ENCODE data around the gene ASAP2.

The ASAP2 gene

GRCh38 chr2:9199716-9200632, 6.6 kb upstream of the ASAP2 start:
- Histone ChIP-seq H3K4me3 (ENCODE audit: low read depth in 1 of 2, low read length in 1 of 2) (no peak overlapping the region), H3K4me1 (ENCODE audit: control insufficient read depth in 1 of 2, insufficient read depth in 1 of 2, low read depth in 1 of 2, low read length in 1 of 2) (no peaks in the 10 kb centered on the region), H3K36me3 (no peaks in the 10 kb centered on the region), H3K27me3 (peaks cover 40% of the 10 kb centered on the region), H3K9me3 (no peaks in the 10 kb centered on the region), H3K27ac (no peak overlapping the region)
- TF ChIP-seq CTCF (IDR thresholded peaks at IDR 0.05), result no peak

GRCh38 chr2:9200633-9201015, 6.0 kb upstream of the ASAP2 start:
- Histone ChIP-seq H3K27me3 (peaks cover 47% of the 10 kb centered on the region), H3K9me3 (no peaks in the 10 kb centered on the region), H3K27ac (no peak overlapping the region), H3K4me3 (ENCODE audit: low read depth in 1 of 2, low read length in 1 of 2) (no peak overlapping the region), H3K36me3 (no peaks in the 10 kb centered on the region), H3K4me1 (ENCODE audit: control insufficient read depth in 1 of 2, insufficient read depth in 1 of 2, low read depth in 1 of 2, low read length in 1 of 2) (peaks cover under 1 to 1% of the 10 kb centered on the region in 2 experiments)
- no peak for TF ChIP-seq CTCF (IDR thresholded peaks at IDR 0.05)

- Histone ChIP-seq H3K4me3 (ENCODE audit: low read depth in 1 of 2, low read length in 1 of 2) (no peak overlapping the region), H3K4me1 (ENCODE audit: control insufficient read depth in 1 of 2, insufficient read depth in 1 of 2, low read depth in 1 of 2, low read length in 1 of 2) (peaks cover 6 to 8% of the 10 kb centered on the region in 2 experiments), H3K27me3 (peaks cover 54% of the 10 kb centered on the region), H3K36me3 (no peaks in the 10 kb centered on the region), H3K9me3 (no peaks in the 10 kb centered on the region), H3K27ac (no peak overlapping the region)
- TF ChIP-seq CTCF (IDR thresholded peaks at IDR 0.05), result no peak
Observed at GRCh38 chr2:9201185-9201891, 5.3 kb upstream of the ASAP2 start.

GRCh38 chr2:9203006-9203405, 3.6 kb upstream of the ASAP2 start:
- Histone ChIP-seq H3K9me3 (no peaks in the 10 kb centered on the region), H3K4me3 (ENCODE audit: low read depth in 1 of 2, low read length in 1 of 2) (no peak overlapping the region), H3K27me3 (peaks cover 67% of the 10 kb centered on the region), H3K27ac (no peak overlapping the region), H3K4me1 (ENCODE audit: control insufficient read depth in 1 of 2, insufficient read depth in 1 of 2, low read depth in 1 of 2, low read length in 1 of 2) (peaks cover 16 to 19% of the 10 kb centered on the region in 2 experiments), H3K36me3 (no peaks in the 10 kb centered on the region)
- TF ChIP-seq CTCF (IDR thresholded peaks at IDR 0.05), result no peak

- H3K27ac ChIP-seq, result no peak overlapping the region
- peaks cover 16 to 19% of the 10 kb centered on the region in 2 experiments for H3K4me1 ChIP-seq (ENCODE audit: control insufficient read depth in 1 of 2, insufficient read depth in 1 of 2, low read depth in 1 of 2, low read length in 1 of 2)
- H3K4me3 ChIP-seq (ENCODE audit: low read depth in 1 of 2, low read length in 1 of 2), result no peak overlapping the region
- TF ChIP-seq CTCF (IDR thresholded peaks at IDR 0.05), result no peak
- H3K9me3 ChIP-seq, result no peaks in the 10 kb centered on the region
- no peaks in the 10 kb centered on the region for H3K36me3 ChIP-seq
- peaks cover 73% of the 10 kb centered on the region for H3K27me3 ChIP-seq
Observed at GRCh38 chr2:9203876-9204275, 2.7 kb upstream of the ASAP2 start.
